ENCODE results near the gene CTBP1.

The CTBP1 gene

GRCh38 chr4:1276984-1277383 is 28.1 kb upstream of the CTBP1 start:
- Histone ChIP-seq H3K36me3 (ENCODE audit: control insufficient read depth, insufficient read depth, low read length) (no peaks in the 10 kb centered on the region), H3K4me3 (replicated peaks; ENCODE audit: low read depth, low read length) (no peak overlapping the region), H3K27me3 (replicated peaks; ENCODE audit: control insufficient read depth, insufficient read depth, low read length) (no peaks in the 10 kb centered on the region)
- no peak for TF ChIP-seq CTCF (IDR thresholded peaks at IDR 0.05; ENCODE audit: insufficient read depth, low read length, poor library complexity, severe bottlenecking)
- no peak for DNase-seq (ENCODE audit: extremely low read depth, insufficient read length)

- TF ChIP-seq CTCF (IDR thresholded peaks at IDR 0.05; ENCODE audit: insufficient read depth, low read length, poor library complexity, severe bottlenecking): no peak
- no peak for DNase-seq (ENCODE audit: extremely low read depth, insufficient read length)
- no peaks in the 10 kb centered on the region for H3K27me3 ChIP-seq (replicated peaks; ENCODE audit: control insufficient read depth, insufficient read depth, low read length)
These were observed 25.9 kb upstream of the CTBP1 start for GRCh38 chr4:1274871-1275270.

GRCh38 chr4:1271686-1272085 is 22.8 kb upstream of the CTBP1 start:
- Histone ChIP-seq H3K4me3 (replicated peaks; ENCODE audit: low read depth, low read length) (no peak overlapping the region), H3K27me3 (replicated peaks; ENCODE audit: control insufficient read depth, insufficient read depth, low read length) (no peaks in the 10 kb centered on the region), H3K36me3 (ENCODE audit: control insufficient read depth, insufficient read depth, low read length) (no peaks in the 10 kb centered on the region)
- no peak for DNase-seq (ENCODE audit: extremely low read depth, insufficient read length)
- no peak for TF ChIP-seq CTCF (IDR thresholded peaks at IDR 0.05; ENCODE audit: insufficient read depth, low read length, poor library complexity, severe bottlenecking)

More at GRCh38 chr4:1274871-1275270, 25.9 kb upstream of the CTBP1 start:
- no peaks in the 10 kb centered on the region for H3K36me3 ChIP-seq (ENCODE audit: control insufficient read depth, insufficient read depth, low read length)
- H3K4me3 ChIP-seq (replicated peaks; ENCODE audit: low read depth, low read length): no peak overlapping the region

- Histone ChIP-seq H3K36me3 (ENCODE audit: control insufficient read depth, insufficient read depth, low read length) (no peaks in the 10 kb centered on the region), H3K27me3 (replicated peaks; ENCODE audit: control insufficient read depth, insufficient read depth, low read length) (no peaks in the 10 kb centered on the region), H3K4me3 (replicated peaks; ENCODE audit: low read depth, low read length) (no peak overlapping the region)
- DNase-seq (ENCODE audit: extremely low read depth, insufficient read length): no peak
- TF ChIP-seq CTCF (IDR thresholded peaks at IDR 0.05; ENCODE audit: insufficient read depth, low read length, poor library complexity, severe bottlenecking): no peak
These were observed 20.3 kb upstream of the CTBP1 start for GRCh38 chr4:1269209-1269608.

GRCh38 chr4:1266881-1267763 is 18.2 kb upstream of the CTBP1 start:
- peak; percentile 52 for DNase-seq (ENCODE audit: extremely low read depth, insufficient read length)
- no peaks in the 10 kb centered on the region for H3K36me3 ChIP-seq (ENCODE audit: control insufficient read depth, insufficient read depth, low read length)
- H3K27me3 ChIP-seq (replicated peaks; ENCODE audit: control insufficient read depth, insufficient read depth, low read length): no peaks in the 10 kb centered on the region
- TF ChIP-seq CTCF (IDR thresholded peaks at IDR 0.05; ENCODE audit: insufficient read depth, low read length, poor library complexity, severe bottlenecking): no peak
- no peak overlapping the region for H3K4me3 ChIP-seq (replicated peaks; ENCODE audit: low read depth, low read length)
